Type B pancreatic cell (in vitro differentiated cells): Measurements from ENCODE around the gene THSD4. TPM values are rescaled to one million over a fixed set of nuclear protein-coding genes. Genes with fewer than 3 reads are reported as not detected.

ENCODE experiments used
- DNase-seq: peaks from one replicate; pipeline ENCODE4 v3.0.0; 2021; ENCODE audit warnings: mixed read lengths; ENCODE audit not compliant: unreplicated experiment; ENCODE audit errors: extremely low spot score
- H3K27ac Mint-ChIP-seq: 2 replicates; pipeline ENCODE4 v1.8.0; 2021; ENCODE audit warnings: mild to moderate bottlenecking, mixed read lengths
- H3K27me3 Mint-ChIP-seq: 2 replicates; pipeline ENCODE4 v1.8.0; 2021; ENCODE audit warnings: mixed read lengths
- H3K36me3 Mint-ChIP-seq: 2 replicates; pipeline ENCODE4 v1.8.0; 2021; ENCODE audit warnings: mixed read lengths
- H3K4me1 Mint-ChIP-seq: one replicate; pipeline ENCODE4 v1.8.0; 2021; ENCODE audit warnings: mixed read lengths; ENCODE audit not compliant: unreplicated experiment
- H3K4me3 Mint-ChIP-seq: 2 replicates; pipeline ENCODE4 v1.8.0; 2021; ENCODE audit warnings: mild to moderate bottlenecking, mixed read lengths
- H3K9me3 Mint-ChIP-seq: 2 replicates; pipeline ENCODE4 v1.8.0; 2021; ENCODE audit warnings: mixed read lengths
- total RNA-seq: library from RNA; stranded (reverse); gene quantifications from 2 replicates; pipeline ENCODE4 v1.2.1, GENCODE V29; 2021; ENCODE audit warnings: low replicate concordance
- TF ChIP-seq, protein P1 (sequence below): fragments of 200-600 bp; sonication (generic); conservative IDR thresholded peaks from 2 replicates; pipeline ENCODE4 v1.5.0; 2021; ENCODE audit warnings: antibody characterized with exemption, mild to moderate bottlenecking

The THSD4 gene
- total RNA-seq, 1 donor from 2014 or later = 43.3 TPM

- no peak overlapping the region for H3K4me3 Mint-ChIP-seq
- no peak overlapping the region for H3K27ac Mint-ChIP-seq
- H3K36me3 Mint-ChIP-seq = peaks cover 18% of the 10 kb centered on the region
- H3K27me3 Mint-ChIP-seq = no peaks in the 10 kb centered on the region
- peaks cover 30% of the 10 kb centered on the region for H3K4me1 Mint-ChIP-seq
- TF ChIP-seq, protein P1, sequence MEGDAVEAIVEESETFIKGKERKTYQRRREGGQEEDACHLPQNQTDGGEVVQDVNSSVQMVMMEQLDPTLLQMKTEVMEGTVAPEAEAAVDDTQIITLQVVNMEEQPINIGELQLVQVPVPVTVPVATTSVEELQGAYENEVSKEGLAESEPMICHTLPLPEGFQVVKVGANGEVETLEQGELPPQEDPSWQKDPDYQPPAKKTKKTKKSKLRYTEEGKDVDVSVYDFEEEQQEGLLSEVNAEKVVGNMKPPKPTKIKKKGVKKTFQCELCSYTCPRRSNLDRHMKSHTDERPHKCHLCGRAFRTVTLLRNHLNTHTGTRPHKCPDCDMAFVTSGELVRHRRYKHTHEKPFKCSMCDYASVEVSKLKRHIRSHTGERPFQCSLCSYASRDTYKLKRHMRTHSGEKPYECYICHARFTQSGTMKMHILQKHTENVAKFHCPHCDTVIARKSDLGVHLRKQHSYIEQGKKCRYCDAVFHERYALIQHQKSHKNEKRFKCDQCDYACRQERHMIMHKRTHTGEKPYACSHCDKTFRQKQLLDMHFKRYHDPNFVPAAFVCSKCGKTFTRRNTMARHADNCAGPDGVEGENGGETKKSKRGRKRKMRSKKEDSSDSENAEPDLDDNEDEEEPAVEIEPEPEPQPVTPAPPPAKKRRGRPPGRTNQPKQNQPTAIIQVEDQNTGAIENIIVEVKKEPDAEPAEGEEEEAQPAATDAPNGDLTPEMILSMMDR = no peak
- DNase-seq = no peak
- H3K9me3 Mint-ChIP-seq = peaks cover 21% of the 10 kb centered on the region
Observed at GRCh38 chr15:71691458-71692417, 576.5 kb downstream of the THSD4 start.

GRCh38 chr15:71697236-71697635, 582.0 kb downstream of the THSD4 start:
- Mint-ChIP-seq H3K27ac (no peak overlapping the region), H3K4me3 (no peak overlapping the region), H3K9me3 (peaks cover 10% of the 10 kb centered on the region), H3K36me3 (peaks cover 7% of the 10 kb centered on the region), H3K4me1 (peaks cover 15% of the 10 kb centered on the region), H3K27me3 (no peaks in the 10 kb centered on the region)
- no peak for DNase-seq
- TF ChIP-seq, protein P1 = no peak

DNA sequence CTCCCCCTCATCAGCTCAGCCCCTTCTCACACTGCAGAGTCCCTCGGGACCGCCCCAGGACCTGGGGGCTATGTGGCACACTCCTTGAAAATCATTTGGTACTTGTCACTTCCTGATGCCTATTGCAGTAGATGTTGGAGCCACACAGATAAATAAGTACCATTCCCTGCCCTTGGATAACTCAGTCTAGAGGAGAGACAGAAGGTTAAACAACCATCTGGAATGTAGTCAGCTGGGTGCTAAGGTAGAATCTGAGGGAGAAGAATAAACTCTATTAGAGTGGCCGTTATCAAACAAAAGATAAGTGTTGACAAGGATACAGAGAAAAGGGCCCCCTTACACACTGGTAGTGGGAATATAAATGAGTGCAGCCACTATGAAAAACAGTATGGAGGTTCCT, 582.8 kb downstream of the THSD4 start:
- H3K27ac Mint-ChIP-seq = no peak overlapping the region
- H3K36me3 Mint-ChIP-seq = peaks cover 7% of the 10 kb centered on the region
- TF ChIP-seq, protein P1 = no peak
- no peaks in the 10 kb centered on the region for H3K27me3 Mint-ChIP-seq
- H3K9me3 Mint-ChIP-seq = peaks cover 10% of the 10 kb centered on the region
- H3K4me1 Mint-ChIP-seq = peaks cover 7% of the 10 kb centered on the region
- no peak for DNase-seq
- H3K4me3 Mint-ChIP-seq = no peak overlapping the region

DNA sequence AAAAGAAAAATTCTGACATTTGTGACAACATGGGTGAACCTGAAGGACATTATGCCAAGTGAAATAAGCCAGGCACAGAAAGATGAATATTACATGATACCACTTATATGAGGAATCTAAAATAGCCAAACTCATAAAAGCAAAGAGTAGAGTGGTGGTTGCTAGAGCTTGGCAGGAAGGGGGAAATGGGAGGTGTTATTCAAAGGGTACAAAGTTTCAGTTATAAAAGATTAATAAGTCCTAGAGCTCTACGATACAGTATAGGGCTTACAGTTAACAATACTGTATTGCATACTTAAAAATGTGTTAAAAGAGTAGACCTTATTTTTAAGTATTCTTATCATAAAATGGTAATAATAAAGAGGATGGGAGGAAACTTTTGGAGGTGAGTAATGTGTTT, 583.5 kb downstream of the THSD4 start:
- TF ChIP-seq, protein P1 = no peak
- Mint-ChIP-seq H3K27ac (no peak overlapping the region), H3K36me3 (peaks cover 7% of the 10 kb centered on the region), H3K27me3 (no peaks in the 10 kb centered on the region), H3K9me3 (peaks cover 10% of the 10 kb centered on the region), H3K4me3 (no peak overlapping the region), H3K4me1 (peaks cover 6% of the 10 kb centered on the region)
- DNase-seq = no peak

- H3K36me3 Mint-ChIP-seq = peaks cover 10% of the 10 kb centered on the region
- TF ChIP-seq, protein P1 = no peak
Observed at GRCh38 chr15:71699977-71700376, 584.7 kb downstream of the THSD4 start.

More at GRCh38 chr15:71699977-71700376, 584.7 kb downstream of the THSD4 start:
- Mint-ChIP-seq H3K4me3 (no peak overlapping the region), H3K27ac (no peak overlapping the region), H3K4me1 (peaks cover 11% of the 10 kb centered on the region), H3K27me3 (no peaks in the 10 kb centered on the region), H3K9me3 (peaks cover 8% of the 10 kb centered on the region)
- no peak for DNase-seq
